Lower leg skin (tissue), 4 donors: ENCODE data around the gene PTPRN2. TPM values are rescaled to one million over a fixed set of nuclear protein-coding genes. Genes with fewer than 3 reads are reported as not detected.

Experiments used
- DNase-seq, 2 donors: peaks; one replicate each; pipeline ENCODE4 v3.0.0-alpha.2; 2019; ENCODE audit warnings: low spot score in 2 of 2
- H3K4me3 ChIP-seq: fragments of 200-600 bp; sonication (generic); 2 replicates; pipeline ENCODE4 v1.5.1; 2017; ENCODE audit warnings: mild to moderate bottlenecking, low read depth; ENCODE audit not compliant: poor library complexity, severe bottlenecking
- POLR2A ChIP-seq, 2 donors: fragments of 450-650 bp; IDR thresholded peaks; one replicate each; pipeline ENCODE4 v1.6.1; 2016 to 2017; ENCODE audit warnings: antibody characterized with exemption in 2 of 2, mild to moderate bottlenecking in 1 of 2, moderate library complexity in 1 of 2
- WGBS, 2 donors: methylation state at CpG; one replicate each; pipeline ENCODE4 v1.1.5; 2018; 5-methylcytosine and 5-hydroxymethylcytosine counted together
- intact Hi-C: fragments of 100-400 bp; cut with DNase I; formaldehyde crosslinking; loops from one replicate; pipeline ENCODE4 v1.15.0; 2023; ENCODE audit warnings: low total_unique reads
- total RNA-seq, 4 donors: library from RNA; depleted of rRNA; stranded (reverse); fragments of >200 nt; gene quantifications; one replicate each; pipeline ENCODE4 v1.1.0, GENCODE V29; 2016
- TF ChIP-seq, protein P1 (sequence below), 3 donors: fragments of 450-650 bp; IDR thresholded peaks; one replicate each; pipeline ENCODE4 v1.5.1; 2016; ENCODE audit warnings: antibody characterized with exemption in 3 of 3, mild to moderate bottlenecking in 3 of 3, moderate library complexity in 2 of 3

Gene PTPRN2
- total RNA-seq, 4 donors from 2014 or later: 0.11 to 1.6 (median 0.92) TPM

DNA sequence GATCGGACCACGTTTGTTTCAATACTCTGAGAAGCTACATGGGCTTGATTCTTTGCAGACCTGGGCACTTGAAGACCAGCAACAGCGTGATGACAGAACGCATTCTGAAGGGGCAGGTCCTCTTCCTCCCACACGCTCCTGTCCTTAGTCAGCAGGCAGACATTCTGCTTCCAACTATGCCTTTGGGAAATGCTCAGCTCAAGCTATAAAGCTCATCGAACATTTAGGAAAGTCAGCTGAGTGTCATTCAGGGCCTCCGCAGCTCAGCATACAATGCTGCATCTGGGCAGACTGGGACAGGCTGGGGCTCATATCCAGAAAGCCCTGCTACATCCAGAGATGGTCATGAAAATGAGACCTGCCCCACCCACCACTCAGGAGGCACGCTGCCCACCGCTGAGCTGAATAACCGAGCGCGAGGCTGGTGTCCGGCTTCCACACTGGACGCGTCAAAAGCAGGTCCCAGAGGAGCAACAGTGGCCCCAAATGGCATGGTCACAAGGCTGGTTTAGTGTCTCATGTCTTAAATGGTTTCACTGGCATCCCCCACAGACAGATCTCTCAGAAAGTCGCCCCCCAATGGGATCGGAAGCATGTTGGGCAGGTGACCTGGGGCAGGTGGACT lies 976.8 kb downstream of the PTPRN2 start:
- intact Hi-C loops: no loop called here
- DNase-seq: no peak
- 85 to 92% methylated on average over 13 to 17 of the region's 17 CpGs for WGBS, 2 donors
- TF ChIP-seq, protein P1, sequence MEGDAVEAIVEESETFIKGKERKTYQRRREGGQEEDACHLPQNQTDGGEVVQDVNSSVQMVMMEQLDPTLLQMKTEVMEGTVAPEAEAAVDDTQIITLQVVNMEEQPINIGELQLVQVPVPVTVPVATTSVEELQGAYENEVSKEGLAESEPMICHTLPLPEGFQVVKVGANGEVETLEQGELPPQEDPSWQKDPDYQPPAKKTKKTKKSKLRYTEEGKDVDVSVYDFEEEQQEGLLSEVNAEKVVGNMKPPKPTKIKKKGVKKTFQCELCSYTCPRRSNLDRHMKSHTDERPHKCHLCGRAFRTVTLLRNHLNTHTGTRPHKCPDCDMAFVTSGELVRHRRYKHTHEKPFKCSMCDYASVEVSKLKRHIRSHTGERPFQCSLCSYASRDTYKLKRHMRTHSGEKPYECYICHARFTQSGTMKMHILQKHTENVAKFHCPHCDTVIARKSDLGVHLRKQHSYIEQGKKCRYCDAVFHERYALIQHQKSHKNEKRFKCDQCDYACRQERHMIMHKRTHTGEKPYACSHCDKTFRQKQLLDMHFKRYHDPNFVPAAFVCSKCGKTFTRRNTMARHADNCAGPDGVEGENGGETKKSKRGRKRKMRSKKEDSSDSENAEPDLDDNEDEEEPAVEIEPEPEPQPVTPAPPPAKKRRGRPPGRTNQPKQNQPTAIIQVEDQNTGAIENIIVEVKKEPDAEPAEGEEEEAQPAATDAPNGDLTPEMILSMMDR (IDR thresholded peaks at IDR 0.05): no peak
- no peak for TF ChIP-seq POLR2A (IDR thresholded peaks at IDR 0.05)
- no peak overlapping the region for H3K4me3 ChIP-seq

DNA sequence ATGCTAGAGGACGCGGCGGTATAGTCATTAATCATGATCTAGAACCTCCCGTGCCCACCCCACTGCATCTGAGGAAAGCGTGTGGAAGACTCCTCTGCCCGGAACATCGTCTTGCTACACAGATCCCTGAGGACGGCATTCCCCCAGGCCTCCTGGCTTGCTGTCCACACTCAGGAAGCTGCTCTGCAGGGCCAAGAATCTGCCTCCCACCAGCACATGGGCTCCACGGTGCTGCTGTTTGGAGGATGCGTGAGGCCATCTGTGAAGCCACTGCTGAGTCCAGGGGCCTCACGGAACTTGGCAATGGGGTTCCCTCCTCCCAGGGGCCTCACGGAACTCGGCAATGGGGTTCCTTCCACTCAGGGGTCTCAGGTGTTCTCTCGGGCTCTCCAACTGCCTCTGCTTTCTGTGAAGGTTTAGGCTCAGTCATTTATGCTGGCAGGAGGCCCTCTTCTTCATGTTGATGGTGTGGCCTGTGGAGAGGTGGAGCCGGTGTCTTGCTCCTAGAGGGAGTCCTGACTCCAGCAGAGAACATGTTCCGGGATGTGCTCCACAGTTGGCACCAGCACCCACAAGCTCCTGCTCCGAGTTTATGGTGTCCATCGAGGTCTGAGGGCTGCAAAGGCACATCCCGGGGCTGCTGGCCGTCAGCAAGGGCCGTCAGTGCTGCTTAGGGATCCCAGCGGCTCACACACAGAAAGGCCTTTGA lies 977.5 kb downstream of the PTPRN2 start:
- DNase-seq: no peak
- intact Hi-C loops: no loop called here
- WGBS, 2 donors: 80 to 95% methylated on average over 21 to 22 of the region's 22 CpGs
- no peak overlapping the region for H3K4me3 ChIP-seq
- no peak for TF ChIP-seq POLR2A (IDR thresholded peaks at IDR 0.05)
- TF ChIP-seq, protein P1 (IDR thresholded peaks at IDR 0.05): no peak

DNA sequence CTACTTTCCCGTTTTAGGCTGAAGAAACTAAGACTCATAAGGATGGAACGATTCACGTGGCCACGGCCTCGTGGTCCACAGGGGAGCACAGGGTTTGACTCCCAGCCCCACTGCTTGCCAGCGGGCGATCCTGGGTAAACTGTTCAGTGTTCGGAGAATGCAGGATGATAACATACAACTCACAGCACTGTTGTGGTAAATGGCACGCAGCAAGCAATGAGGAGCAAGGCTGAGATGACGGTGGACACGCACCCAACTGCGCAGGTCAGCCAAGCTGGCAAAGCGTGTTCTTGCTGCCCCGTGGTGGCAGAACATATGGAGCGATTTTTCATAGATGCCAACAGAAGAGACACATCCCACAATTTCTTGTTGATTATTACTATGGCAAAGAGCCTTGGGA lies 978.1 kb downstream of the PTPRN2 start:
- H3K4me3 ChIP-seq: no peak overlapping the region
- intact Hi-C loops: no loop called here
- DNase-seq: no peak
- 95% methylated on average over 15 of the region's 15 CpGs for WGBS, 2 donors
- TF ChIP-seq POLR2A (IDR thresholded peaks at IDR 0.05): no peak
- TF ChIP-seq, protein P1 (IDR thresholded peaks at IDR 0.05): no peak

DNA sequence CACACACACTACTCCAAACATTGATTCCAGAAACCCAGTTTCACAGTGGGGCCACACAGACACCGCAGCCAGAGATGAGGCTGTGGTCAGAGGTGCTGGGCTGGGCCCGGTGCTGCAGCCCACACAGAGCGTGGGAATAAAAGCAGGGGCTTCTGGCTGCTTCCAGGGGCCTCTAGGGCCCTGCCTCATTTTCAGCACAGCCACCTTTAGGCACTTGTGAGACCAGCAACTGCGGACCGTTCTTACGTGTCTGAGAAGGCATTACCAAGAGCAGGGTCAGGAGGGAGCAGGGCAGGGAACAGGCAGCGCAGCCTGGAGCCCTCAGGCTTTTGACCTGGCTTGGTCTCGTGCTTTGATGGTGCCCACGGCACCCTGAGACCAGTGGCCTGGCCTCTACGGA lies 980.4 kb downstream of the PTPRN2 start:
- no peak overlapping the region for H3K4me3 ChIP-seq
- TF ChIP-seq, protein P1 (IDR thresholded peaks at IDR 0.05): no peak
- TF ChIP-seq POLR2A (IDR thresholded peaks at IDR 0.05): no peak
- no peak for DNase-seq
- intact Hi-C loops: no loop called here
- 81 to 85% methylated on average over 9 to 10 of the region's 10 CpGs for WGBS, 2 donors

DNA sequence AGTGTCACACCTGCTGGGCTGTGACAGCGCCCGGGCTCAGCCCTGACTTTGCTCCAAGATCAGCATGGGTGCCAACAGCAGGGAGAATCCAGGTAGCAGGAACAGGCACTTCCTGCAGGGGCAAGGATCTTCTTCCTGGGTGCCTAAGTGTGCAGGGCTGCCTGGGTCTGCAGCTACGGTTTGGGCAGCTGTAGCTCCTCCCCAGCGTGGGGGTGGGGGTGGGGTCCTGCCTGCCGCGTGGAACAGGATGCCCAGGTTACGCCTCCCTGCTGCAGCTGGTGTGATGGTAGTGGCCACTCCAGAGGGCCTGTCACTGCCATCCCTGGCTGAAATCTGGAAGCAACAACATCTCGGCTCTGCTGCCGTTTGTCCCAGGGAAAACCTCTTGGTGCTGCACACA lies 981.5 kb downstream of the PTPRN2 start:
- TF ChIP-seq, protein P1 (IDR thresholded peaks at IDR 0.05): no peak
- TF ChIP-seq POLR2A (IDR thresholded peaks at IDR 0.05): no peak
- 50 to 52% methylated on average over 7 to 8 of the region's 9 CpGs for WGBS, 2 donors
- DNase-seq: no peak

More for the DNA sequence above, 981.5 kb downstream of the PTPRN2 start:
- intact Hi-C loops: no loop called here
- no peak overlapping the region for H3K4me3 ChIP-seq
